CD4-positive, alpha-beta T cell treated with Interleukin-6 for 4 hours (primary cell): Measurements from ENCODE around the gene SLC47A2.
"Not testable (repeated sequence)": the region's sequence is repeated elsewhere in the genome, so short reads cannot be mapped to it uniquely, and the experiment has no call there.

Experiments
- DNase-seq: peaks from one replicate; pipeline ENCODE4 v3.0.0-alpha.2; 2020; ENCODE audit warnings: mixed read lengths

The SLC47A2 gene

GRCh38 chr17:19706791-19707727 lies 9.3 kb downstream of the SLC47A2 start:
- no peak for DNase-seq

GRCh38 chr17:19705771-19706770 lies 10.3 kb downstream of the SLC47A2 start:
- DNase-seq = no peak

GRCh38 chr17:19705201-19705600 lies 11.2 kb downstream of the SLC47A2 start:
- DNase-seq = no peak

- DNase-seq = no peak
Observed at GRCh38 chr17:19703828-19704613, 12.4 kb downstream of the SLC47A2 start.

- no peak for DNase-seq
Observed at GRCh38 chr17:19703106-19703827, 13.1 kb downstream of the SLC47A2 start.

- no peak for DNase-seq
Observed at GRCh38 chr17:19702217-19702641, 14.2 kb downstream of the SLC47A2 start.

- no peak for DNase-seq
Observed at GRCh38 chr17:19686400-19687090, 29.8 kb downstream of the SLC47A2 start.

- not testable (repeated sequence) for DNase-seq
Observed at GRCh38 chr17:19684909-19685580, 31.3 kb downstream of the SLC47A2 start.

- no peak for DNase-seq
Observed at GRCh38 chr17:19683117-19683516, 33.3 kb downstream of the SLC47A2 start.

- DNase-seq = no peak
Observed at GRCh38 chr17:19678581-19679453, 37.6 kb downstream of the SLC47A2 start.

- DNase-seq = no peak
Observed at GRCh38 chr17:19677736-19678379, 38.5 kb downstream of the SLC47A2 start.

- no peak for DNase-seq
Observed at GRCh38 chr17:19676896-19677295, 39.5 kb downstream of the SLC47A2 start.

GRCh38 chr17:19673623-19674022 lies 42.8 kb downstream of the SLC47A2 start:
- DNase-seq = no peak

GRCh38 chr17:19672009-19672750 lies 44.2 kb downstream of the SLC47A2 start:
- DNase-seq = no peak

- DNase-seq = no peak
Observed at GRCh38 chr17:19671433-19671832, 45.0 kb downstream of the SLC47A2 start.

- DNase-seq = no peak
Observed at GRCh38 chr17:19670908-19671307, 45.5 kb downstream of the SLC47A2 start.

GRCh38 chr17:19669680-19670079 lies 46.7 kb downstream of the SLC47A2 start:
- DNase-seq = not testable (repeated sequence)

- no peak for DNase-seq
Observed at GRCh38 chr17:19664821-19665181, 51.6 kb downstream of the SLC47A2 start.
